Measurements from ENCODE around the gene VSTM2B. TPM values are rescaled to one million over a fixed set of nuclear protein-coding genes. Genes with fewer than 3 reads are reported as not detected.

The VSTM2B gene
- total RNA-seq, 2 experiments from 2014 or later: not detected

- H3K36me3 Mint-ChIP-seq: peaks cover 6% of the 10 kb centered on the region
- H3K9me3 Mint-ChIP-seq: peaks cover 22% of the 10 kb centered on the region
- DNase-seq: no peak
- peaks cover 22% of the 10 kb centered on the region for H3K4me1 Mint-ChIP-seq (ENCODE audit: low read depth)
- intact Hi-C loops (cut with micrococcal nuclease): loop anchor here (1.0 to 10.0 kb wide), 6 partner anchors 11 to 1792 kb away; partner anchors contain the start of genes UQCRFS1 and VSTM2B
- ChIA-PET POLR2A (interaction anchor here (1.0 to 1.8 kb wide), 2 partner anchors 19 to 85 kb away, joined by 3 to 10 read pairs; partner anchors contain the start of gene POP4), CTCF (interaction anchor here (0.7 to 1.9 kb wide), 9 partner anchors 10 to 129 kb away, joined by 3 to 10 read pairs (median 4); partner anchors contain the start of gene POP4)
- H3K4me3 Mint-ChIP-seq: no peak overlapping the region
- H3K27ac Mint-ChIP-seq: peak overlapping the region; percentile 64
- H3K27me3 Mint-ChIP-seq: peaks cover 23% of the 10 kb centered on the region
Measured at GRCh38 chr19:29587059-29587458, 61.3 kb downstream of the VSTM2B start.

GRCh38 chr19:29587518-29587986 is 61.8 kb downstream of the VSTM2B start:
- H3K9me3 Mint-ChIP-seq: peaks cover 22% of the 10 kb centered on the region
- H3K36me3 Mint-ChIP-seq: peaks cover 6% of the 10 kb centered on the region
- ChIA-PET CTCF (interaction anchor here (0.7 to 1.9 kb wide), 9 partner anchors 9 to 129 kb away, joined by 3 to 10 read pairs (median 4); partner anchors contain the start of gene POP4), POLR2A (interaction anchor here (1.0 to 1.8 kb wide), 2 partner anchors 18 to 85 kb away, joined by 3 to 10 read pairs; partner anchors contain the start of gene POP4)
- peak; percentile 86 for DNase-seq
- intact Hi-C loops (cut with micrococcal nuclease): loop anchor here (1.0 to 10.0 kb wide), 6 partner anchors 11 to 1793 kb away; partner anchors contain the start of genes UQCRFS1 and VSTM2B
- peaks cover 23% of the 10 kb centered on the region for H3K27me3 Mint-ChIP-seq
- no peak overlapping the region for H3K4me3 Mint-ChIP-seq
- peak overlapping the region; percentile 64 for H3K27ac Mint-ChIP-seq
- H3K4me1 Mint-ChIP-seq (ENCODE audit: low read depth): peaks cover 22% of the 10 kb centered on the region

GRCh38 chr19:29588095-29588494 is 62.3 kb downstream of the VSTM2B start:
- intact Hi-C loops (cut with micrococcal nuclease): loop anchor here (5.0 to 10.0 kb wide), 4 partner anchors 61 to 1793 kb away; partner anchors contain the start of genes UQCRFS1 and VSTM2B
- peaks cover 6% of the 10 kb centered on the region for H3K36me3 Mint-ChIP-seq
- peaks cover 22% of the 10 kb centered on the region for H3K27me3 Mint-ChIP-seq
- no peak overlapping the region for H3K27ac Mint-ChIP-seq
- no peak for DNase-seq
- peaks cover 22% of the 10 kb centered on the region for H3K4me1 Mint-ChIP-seq (ENCODE audit: low read depth)
- no peak overlapping the region for H3K4me3 Mint-ChIP-seq
- ChIA-PET CTCF (interaction anchor here (1.0 to 1.9 kb wide), 7 partner anchors 9 to 128 kb away, joined by 3 to 10 read pairs (median 6); partner anchors contain the start of gene POP4), POLR2A (interaction anchor here (1.0 to 1.8 kb wide), 2 partner anchors 18 to 84 kb away, joined by 3 to 10 read pairs; partner anchors contain the start of gene POP4)
- H3K9me3 Mint-ChIP-seq: peaks cover 22% of the 10 kb centered on the region

- Mint-ChIP-seq H3K27ac (no peak overlapping the region), H3K27me3 (peaks cover 29% of the 10 kb centered on the region), H3K36me3 (peaks cover 6% of the 10 kb centered on the region), H3K4me1 (ENCODE audit: low read depth) (peaks cover 16% of the 10 kb centered on the region), H3K4me3 (no peak overlapping the region), H3K9me3 (peaks cover 22% of the 10 kb centered on the region)
- no peak for DNase-seq
- intact Hi-C loops (cut with micrococcal nuclease): no loop called here
- ChIA-PET POLR2A (no interaction called here), CTCF (interaction anchor here (0.8 kb wide), 1 partner anchor 20 kb away, joined by 3 read pairs; no protein-coding TSS in a partner anchor)
Measured at GRCh38 chr19:29590278-29590677, 64.5 kb downstream of the VSTM2B start.

- Mint-ChIP-seq H3K27ac (no peak overlapping the region), H3K4me1 (ENCODE audit: low read depth) (peaks cover 12% of the 10 kb centered on the region), H3K9me3 (peaks cover 22% of the 10 kb centered on the region), H3K36me3 (peaks cover 6% of the 10 kb centered on the region), H3K4me3 (no peak overlapping the region), H3K27me3 (peaks cover 26% of the 10 kb centered on the region)
- DNase-seq: no peak
- CTCF ChIA-PET: no interaction called here
- POLR2A ChIA-PET: no interaction called here
- intact Hi-C loops (cut with micrococcal nuclease): no loop called here
Measured at GRCh38 chr19:29591670-29592069, 65.9 kb downstream of the VSTM2B start.

GRCh38 chr19:29593869-29594268 is 68.1 kb downstream of the VSTM2B start:
- peaks cover 15% of the 10 kb centered on the region for H3K9me3 Mint-ChIP-seq
- intact Hi-C loops (cut with micrococcal nuclease): no loop called here
- POLR2A ChIA-PET: no interaction called here

GRCh38 chr19:29596080-29596727 is 70.4 kb downstream of the VSTM2B start:
- intact Hi-C loops (cut with micrococcal nuclease): no loop called here
- DNase-seq: no peak
- POLR2A ChIA-PET: interaction anchor here (0.8 kb wide), 1 partner anchor 10 kb away, joined by 3 read pairs; the partner anchor contains the start of gene POP4
- H3K9me3 Mint-ChIP-seq: no peaks in the 10 kb centered on the region
- H3K4me1 Mint-ChIP-seq (ENCODE audit: low read depth): no peaks in the 10 kb centered on the region
- no peak overlapping the region for H3K4me3 Mint-ChIP-seq
- peaks cover 27% of the 10 kb centered on the region for H3K27me3 Mint-ChIP-seq
- no peaks in the 10 kb centered on the region for H3K36me3 Mint-ChIP-seq
- CTCF ChIA-PET: interaction anchor here (0.7 to 1.3 kb wide), 3 partner anchors 8 to 128 kb away, joined by 3 to 4 read pairs (median 4); no protein-coding TSS in a partner anchor
- no peak overlapping the region for H3K27ac Mint-ChIP-seq

More at GRCh38 chr19:29593869-29594268, 68.1 kb downstream of the VSTM2B start:
- CTCF ChIA-PET: no interaction called here
- DNase-seq: no peak
- Mint-ChIP-seq H3K36me3 (peaks cover 6% of the 10 kb centered on the region), H3K4me3 (no peak overlapping the region), H3K27ac (no peak overlapping the region), H3K4me1 (ENCODE audit: low read depth) (no peaks in the 10 kb centered on the region), H3K27me3 (peaks cover 32% of the 10 kb centered on the region)

- no peak overlapping the region for H3K27ac Mint-ChIP-seq
- H3K27me3 Mint-ChIP-seq: peaks cover 23% of the 10 kb centered on the region
- H3K4me3 Mint-ChIP-seq: no peak overlapping the region
- no peaks in the 10 kb centered on the region for H3K36me3 Mint-ChIP-seq
- intact Hi-C loops (cut with micrococcal nuclease): no loop called here
- ChIA-PET POLR2A (interaction anchor here (0.8 kb wide), 1 partner anchor 9 kb away, joined by 3 read pairs; the partner anchor contains the start of gene POP4), CTCF (interaction anchor here (0.7 to 3.0 kb wide), 5 partner anchors 9 to 129 kb away, joined by 3 to 13 read pairs (median 4); no protein-coding TSS in a partner anchor)
- DNase-seq: no peak
- H3K9me3 Mint-ChIP-seq: no peaks in the 10 kb centered on the region
- no peaks in the 10 kb centered on the region for H3K4me1 Mint-ChIP-seq (ENCODE audit: low read depth)
Measured at GRCh38 chr19:29596885-29597525, 71.2 kb downstream of the VSTM2B start.

- no peak overlapping the region for H3K27ac Mint-ChIP-seq
- no peak for DNase-seq
- intact Hi-C loops (cut with micrococcal nuclease): no loop called here
- no peaks in the 10 kb centered on the region for H3K9me3 Mint-ChIP-seq
- H3K4me1 Mint-ChIP-seq (ENCODE audit: low read depth): no peaks in the 10 kb centered on the region
- no peak overlapping the region for H3K4me3 Mint-ChIP-seq
- peaks cover 20% of the 10 kb centered on the region for H3K27me3 Mint-ChIP-seq
- H3K36me3 Mint-ChIP-seq: no peaks in the 10 kb centered on the region
- CTCF ChIA-PET: interaction anchor here (3.0 kb wide), 1 partner anchor 12 kb away, joined by 13 read pairs; no protein-coding TSS in a partner anchor
- POLR2A ChIA-PET: no interaction called here
Measured at GRCh38 chr19:29598036-29598435, 72.2 kb downstream of the VSTM2B start.

GRCh38 chr19:29598496-29598895 is 72.7 kb downstream of the VSTM2B start:
- no peaks in the 10 kb centered on the region for H3K4me1 Mint-ChIP-seq (ENCODE audit: low read depth)
- intact Hi-C loops (cut with micrococcal nuclease): no loop called here
- H3K27ac Mint-ChIP-seq: no peak overlapping the region
- DNase-seq: no peak
- POLR2A ChIA-PET: no interaction called here
- CTCF ChIA-PET: interaction anchor here (3.0 kb wide), 1 partner anchor 12 kb away, joined by 13 read pairs; no protein-coding TSS in a partner anchor
- H3K27me3 Mint-ChIP-seq: peaks cover 18% of the 10 kb centered on the region
- no peak overlapping the region for H3K4me3 Mint-ChIP-seq
- H3K9me3 Mint-ChIP-seq: no peaks in the 10 kb centered on the region
- no peaks in the 10 kb centered on the region for H3K36me3 Mint-ChIP-seq

- no peak for DNase-seq
- H3K27ac Mint-ChIP-seq: no peak overlapping the region
- H3K4me1 Mint-ChIP-seq (ENCODE audit: low read depth): peaks cover 14% of the 10 kb centered on the region
- H3K9me3 Mint-ChIP-seq: no peaks in the 10 kb centered on the region
- peaks cover 2% of the 10 kb centered on the region for H3K36me3 Mint-ChIP-seq
- H3K27me3 Mint-ChIP-seq: peaks cover under 1% of the 10 kb centered on the region
- CTCF ChIA-PET: no interaction called here
- no peak overlapping the region for H3K4me3 Mint-ChIP-seq
- POLR2A ChIA-PET: no interaction called here
- intact Hi-C loops (cut with micrococcal nuclease): no loop called here
Measured at GRCh38 chr19:29603308-29603707, 77.5 kb downstream of the VSTM2B start.

All from activated CD4-positive, alpha-beta memory T cell treated with anti-CD3 and anti-CD28 coated beads for 36 hours (primary cell).